ENCODE measurements around the gene UCN2.
"Not testable (repeated sequence)": the region's sequence is repeated elsewhere in the genome, so short reads cannot be mapped to it uniquely, and the experiment has no call there.

UCN2 gene

DNA sequence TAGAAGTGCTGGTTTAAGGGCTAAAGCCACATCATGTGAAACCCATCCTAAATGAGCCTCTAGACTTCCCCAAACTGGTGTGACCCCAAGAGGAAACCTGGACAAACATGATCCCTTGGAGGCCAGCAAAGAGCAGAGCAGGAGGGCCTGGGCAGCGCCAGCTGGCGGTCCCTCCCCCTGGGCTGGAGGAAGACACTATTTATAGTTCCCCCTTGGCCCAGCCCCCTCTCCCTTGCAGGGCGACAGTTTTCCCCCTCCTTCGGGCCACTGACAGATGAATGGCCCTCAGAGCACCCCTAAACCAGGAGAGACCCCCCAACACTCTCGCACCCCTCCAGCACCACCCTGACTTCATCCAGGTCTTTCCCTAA, 2.9 kb downstream of the UCN2 start:
- DNase-seq: no peak

DNA sequence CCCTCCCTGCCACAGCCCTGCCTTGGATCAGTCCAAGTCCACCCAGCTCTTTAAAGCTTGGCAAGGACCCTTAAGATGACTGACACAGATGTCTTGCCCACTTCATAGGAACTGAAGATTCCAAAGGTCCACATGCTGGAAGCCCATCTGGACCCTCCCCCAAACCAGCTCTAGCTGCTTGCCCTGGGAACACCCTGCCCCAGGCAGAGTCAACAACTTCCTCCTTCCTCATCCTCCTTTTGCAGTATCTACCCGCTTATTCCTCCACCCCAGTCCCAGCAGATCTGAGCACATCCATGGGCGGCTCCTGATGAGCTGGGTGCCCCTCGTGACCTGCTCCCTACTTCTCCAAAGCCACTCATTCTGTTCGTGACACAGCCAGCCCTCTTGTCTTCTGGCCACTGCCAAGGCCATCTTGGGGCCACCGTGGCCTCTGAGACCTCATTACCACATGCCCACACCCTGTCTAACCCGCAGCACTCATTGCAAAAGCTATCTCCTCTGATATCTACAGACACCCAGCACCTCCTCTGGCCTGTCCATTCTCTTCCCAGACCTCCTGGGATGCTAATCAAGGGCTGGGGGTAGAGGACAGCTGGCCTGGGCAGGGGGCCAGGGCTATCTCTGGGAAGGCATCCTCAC, 5.0 kb downstream of the UCN2 start:
- no peak for DNase-seq

DNA sequence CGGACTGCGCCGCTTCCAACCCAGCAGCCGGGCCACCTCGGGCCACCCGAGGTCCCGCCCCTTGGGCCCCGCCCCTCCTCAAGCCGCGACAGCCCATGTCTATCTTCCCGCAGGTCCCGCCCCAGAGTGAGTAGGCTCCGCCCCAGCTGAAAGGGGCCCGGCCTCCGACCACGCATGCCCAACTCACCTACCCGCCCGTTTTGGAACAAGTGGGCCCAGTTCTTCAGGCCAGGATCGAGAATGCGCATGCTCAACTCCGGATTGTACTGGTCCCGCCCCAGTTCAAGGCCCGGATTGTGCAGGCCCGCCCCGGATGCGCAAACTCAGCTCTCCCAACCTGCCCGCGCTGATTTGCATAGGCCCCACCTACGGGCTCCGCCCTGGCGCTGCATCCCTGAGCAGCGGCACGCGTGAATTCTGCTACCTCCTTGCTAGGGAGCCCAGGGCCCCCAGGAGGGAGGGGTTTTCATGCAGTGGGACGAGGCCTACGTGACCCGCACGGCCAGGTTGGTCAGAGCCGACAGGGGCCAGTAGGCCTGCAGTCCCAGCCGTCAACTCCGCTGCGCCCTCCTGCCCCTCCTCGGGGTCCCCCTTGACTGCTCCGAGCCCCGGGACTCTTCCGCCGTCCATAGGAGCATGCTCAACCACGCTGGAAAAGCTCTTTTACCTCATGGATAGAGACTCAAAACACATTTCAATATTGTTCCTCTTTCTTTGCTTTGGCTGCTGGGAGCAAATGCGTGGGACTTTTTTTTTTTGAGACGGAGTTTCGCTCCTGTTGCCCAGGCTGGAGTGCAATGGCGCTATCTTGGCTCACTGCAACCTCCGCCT, 6.6 kb downstream of the UCN2 start, which contains the start of gene PFKFB4:
Gene PFKFB4, minus strand, starts transcription at position 8 of the 831 bp plus-strand sequence. CDS start 26 bp downstream, outside the sequence.
- DNase-seq: peak; percentile 93

DNA sequence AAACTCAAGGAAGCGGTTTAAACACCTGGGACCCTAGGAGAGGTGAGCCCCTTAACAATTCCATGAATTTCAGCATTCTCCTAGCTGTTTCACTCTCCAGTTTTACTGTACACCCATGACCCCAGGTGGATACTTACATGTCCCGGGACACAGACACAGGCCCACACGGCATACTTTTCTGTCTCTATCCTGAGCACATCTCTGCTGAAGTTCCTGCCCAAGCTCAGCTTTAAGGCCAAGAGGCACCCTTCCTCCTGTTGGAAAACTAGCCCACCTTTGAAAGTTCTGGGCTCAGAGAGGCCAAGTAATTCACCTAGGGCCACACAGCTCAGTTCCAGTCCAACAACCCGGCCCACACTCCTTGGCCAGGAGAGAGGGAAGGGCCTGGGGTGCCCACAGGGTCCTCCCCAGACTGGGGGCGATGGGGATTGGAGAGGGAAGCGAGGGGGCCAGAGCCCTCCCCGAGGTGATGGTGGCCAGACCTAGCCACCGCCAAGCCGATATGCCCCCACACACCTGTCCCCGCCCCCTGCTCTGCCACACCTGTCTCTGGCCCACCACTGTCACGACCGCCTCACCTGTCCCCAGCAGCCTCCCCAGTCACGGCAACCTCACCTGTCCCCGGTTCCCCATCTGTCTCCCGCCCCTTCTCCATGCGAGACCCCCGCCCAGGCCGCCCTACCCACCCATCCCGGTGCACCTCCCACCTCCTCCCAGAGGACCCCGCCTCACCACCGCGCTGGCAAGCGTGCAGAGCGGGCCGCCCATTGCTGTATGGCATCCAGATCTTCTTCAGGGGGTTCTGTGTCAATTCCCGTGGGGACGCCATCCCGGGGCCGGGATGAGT, 7.4 kb downstream of the UCN2 start:
- no peak for DNase-seq

DNA sequence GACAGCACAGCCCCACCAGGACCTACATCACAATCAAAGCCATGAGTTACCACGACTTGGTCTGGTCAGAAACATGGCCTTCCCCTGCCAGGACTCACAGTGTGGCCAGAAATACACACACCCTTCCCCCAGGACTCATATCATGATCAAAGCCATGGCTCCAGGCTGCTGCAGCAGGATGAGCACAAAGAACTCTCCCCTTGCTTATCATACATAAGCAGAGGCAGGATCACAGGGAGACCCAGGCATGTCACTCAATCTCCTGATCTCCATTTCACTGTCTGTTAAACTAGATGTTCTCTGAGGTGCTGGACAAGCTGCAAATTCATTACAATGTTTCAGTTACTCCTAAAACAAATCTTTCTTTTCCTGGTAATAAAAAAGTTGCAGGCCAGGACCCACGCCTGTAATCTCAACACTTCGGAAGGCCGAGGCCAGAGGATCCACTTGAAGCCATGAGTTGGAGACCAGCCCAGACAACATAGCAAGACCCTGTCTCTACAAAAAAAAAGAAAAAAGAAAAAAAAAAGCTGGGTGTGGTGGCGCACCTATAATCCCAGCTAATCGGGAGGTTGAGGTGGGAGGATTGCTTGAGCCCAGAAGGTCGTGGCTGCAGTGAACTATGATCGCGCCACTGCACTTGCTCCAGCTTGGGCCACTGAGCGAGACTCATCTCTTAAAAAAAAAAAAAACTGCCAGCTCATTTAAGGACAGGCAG, 8.2 kb downstream of the UCN2 start:
- no peak for DNase-seq

DNA sequence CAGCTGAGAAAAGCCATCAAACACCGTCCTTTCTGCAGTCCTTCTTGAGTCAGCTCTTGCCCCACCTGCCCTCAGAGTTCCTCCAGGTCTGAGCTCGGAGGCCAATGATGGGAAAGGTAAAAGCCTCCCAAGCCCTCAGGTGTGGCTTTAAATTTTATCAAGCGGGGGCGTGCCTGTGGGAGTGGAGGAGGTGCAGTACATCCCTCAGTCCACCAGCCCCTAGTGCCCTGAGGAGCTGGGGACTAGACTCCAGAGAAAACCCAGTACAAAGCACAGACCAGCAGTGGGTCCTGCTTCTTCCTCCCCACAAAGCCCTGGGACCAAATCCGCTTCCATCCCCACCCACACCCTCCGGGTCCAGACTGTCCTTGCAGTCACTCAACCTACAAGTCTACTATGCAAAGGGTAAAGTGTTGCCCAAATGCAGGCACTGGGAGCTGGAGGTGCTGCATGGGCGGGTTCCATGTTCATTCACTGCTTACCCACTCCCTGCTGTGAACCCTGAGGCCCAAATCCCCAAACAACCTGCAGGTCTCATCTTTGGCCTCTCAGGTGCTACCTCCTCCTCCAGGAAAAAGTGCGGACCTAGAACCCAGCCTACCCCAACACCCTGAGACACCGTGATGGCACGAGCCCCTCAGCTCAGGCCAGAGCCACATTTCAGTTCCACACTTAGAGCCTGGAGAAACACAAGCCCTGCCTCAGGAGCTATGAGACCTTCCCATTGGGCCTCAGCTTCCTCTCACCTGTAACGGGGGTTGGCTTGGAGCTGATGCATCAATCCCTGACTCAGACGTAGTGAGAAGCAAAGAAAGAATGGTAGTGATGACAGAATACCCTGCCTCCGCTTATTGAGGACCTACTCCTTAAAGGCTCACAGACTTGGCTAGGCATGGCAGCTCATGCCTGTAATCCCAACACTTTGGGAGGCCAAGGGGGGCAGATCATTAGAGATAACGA, 9.4 kb downstream of the UCN2 start:
- DNase-seq: no peak

DNA sequence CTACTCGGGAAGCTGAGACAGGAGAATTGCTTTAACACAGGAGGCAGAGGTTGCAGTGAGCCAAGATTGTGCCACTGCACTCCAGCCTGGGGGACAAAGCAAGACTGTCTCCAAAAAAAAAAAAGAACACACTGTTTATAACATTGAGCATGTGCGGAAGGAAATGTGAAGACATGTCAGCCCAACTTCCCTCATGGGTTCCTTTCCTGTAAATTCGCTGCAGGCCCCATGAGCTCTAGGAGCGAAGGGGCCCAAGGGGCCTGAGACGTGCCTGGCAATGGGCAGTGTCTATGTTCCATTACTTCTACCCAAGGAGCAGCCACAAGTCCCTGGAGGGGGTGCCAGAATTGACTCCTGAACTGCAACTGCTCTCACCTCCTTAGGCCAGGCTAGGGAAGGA, 10.2 kb downstream of the UCN2 start:
- no peak for DNase-seq

DNA sequence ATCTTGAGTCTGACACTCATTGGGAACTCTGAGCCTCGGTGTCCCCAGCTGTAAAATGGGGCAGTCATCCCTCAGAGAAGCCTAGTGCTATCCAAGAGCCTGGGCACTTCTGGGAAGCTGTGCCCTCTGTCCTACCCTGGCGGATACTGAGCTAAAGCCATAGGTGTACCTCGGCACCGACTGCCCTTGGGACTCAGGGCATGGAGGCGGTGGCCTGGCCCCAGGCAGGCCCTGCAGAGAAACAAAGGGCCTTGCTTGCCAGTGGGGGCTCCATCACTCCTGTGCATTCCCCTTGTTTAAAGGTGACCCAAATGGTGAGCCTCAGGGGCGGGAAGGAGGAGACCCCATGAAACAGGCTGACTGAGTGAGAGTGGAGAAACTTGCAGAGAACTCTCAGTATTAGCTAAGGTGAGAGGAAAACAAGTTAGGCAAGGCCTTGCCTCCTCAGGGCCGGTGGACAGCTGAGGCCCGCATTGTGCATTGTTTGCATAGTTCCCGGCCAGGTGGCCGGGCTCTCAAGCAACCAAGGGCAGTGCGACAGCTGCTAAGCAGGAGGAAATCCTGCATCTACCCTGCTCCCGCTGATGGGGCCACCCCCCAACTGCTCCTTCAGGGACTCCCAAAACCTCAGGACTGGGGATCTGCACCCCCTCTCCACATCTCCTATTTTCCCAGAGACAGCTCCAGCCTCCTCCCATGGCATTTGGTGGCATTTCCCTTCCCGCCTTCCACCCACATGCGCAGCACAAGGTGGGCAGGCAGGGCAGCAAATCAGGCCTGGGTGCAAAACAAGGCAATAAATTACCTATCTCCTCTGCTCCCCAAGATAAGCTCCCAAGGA, 11.2 kb downstream of the UCN2 start:
- no peak for DNase-seq

DNA sequence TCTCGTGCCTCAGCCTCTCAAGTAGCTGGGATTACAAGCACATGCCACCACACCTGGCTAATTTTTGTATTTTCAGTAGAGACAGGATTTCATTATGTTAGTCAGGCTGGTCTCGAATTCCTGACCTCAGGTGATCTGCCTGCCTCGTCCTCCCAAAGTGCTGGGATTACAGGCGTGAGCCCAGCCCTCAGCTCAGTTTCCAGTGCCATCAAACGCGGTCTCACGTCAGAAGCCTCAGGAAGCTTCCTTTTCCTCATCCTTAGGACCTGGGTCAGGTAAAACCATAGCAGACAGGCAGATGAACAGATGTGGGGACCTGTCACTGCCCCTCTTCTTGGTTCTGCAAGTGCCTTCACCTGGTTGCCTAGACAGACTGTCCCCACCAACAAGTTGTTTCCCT, 11.9 kb downstream of the UCN2 start:
- not testable (repeated sequence) for DNase-seq

DNA sequence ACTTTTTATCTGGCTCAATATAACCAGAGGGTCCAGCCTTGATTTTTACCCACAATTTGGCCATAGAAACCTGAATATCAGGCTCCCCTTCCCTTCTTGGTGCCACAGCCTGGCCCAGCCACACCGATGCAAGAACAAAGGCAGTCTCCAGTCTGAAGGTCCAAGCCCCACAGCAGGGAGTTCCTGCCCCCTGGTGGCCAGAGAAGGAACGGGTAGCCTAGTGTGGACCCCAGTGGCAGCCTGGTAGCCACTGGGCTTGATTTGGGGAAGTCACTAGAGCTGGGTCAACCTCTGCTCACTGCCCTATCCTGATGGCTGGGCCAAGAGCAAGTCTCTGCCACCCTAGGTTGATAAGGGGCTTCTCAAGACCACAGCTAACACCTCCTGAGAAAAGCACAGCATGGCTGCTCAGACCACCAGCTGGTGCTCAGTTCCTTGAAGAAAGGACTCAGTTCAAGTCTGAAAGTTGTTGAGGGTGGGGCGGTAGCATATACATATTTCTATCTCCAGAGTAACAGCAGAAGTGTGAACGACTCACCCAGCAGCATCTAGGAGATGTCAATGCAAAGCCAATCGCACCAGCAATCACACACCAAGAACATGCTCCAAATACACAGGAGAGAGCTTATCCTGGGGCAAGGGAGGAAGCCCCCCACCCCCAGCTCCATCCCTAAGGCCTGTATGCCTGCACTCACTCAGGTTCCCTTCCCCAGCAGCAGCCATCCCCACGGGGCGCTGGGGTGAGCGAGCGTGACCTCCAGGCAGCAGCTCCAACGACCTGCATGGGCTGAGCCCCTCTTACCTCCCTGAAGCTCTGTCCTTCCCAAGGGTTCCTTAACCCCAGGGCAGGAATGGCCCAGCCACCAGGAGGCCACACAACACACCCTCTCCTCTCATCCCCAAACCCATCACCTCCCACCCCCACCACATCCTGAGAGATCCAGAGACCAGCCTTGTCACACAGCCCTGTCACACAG, 14.6 kb downstream of the UCN2 start:
- no peak for DNase-seq

DNA sequence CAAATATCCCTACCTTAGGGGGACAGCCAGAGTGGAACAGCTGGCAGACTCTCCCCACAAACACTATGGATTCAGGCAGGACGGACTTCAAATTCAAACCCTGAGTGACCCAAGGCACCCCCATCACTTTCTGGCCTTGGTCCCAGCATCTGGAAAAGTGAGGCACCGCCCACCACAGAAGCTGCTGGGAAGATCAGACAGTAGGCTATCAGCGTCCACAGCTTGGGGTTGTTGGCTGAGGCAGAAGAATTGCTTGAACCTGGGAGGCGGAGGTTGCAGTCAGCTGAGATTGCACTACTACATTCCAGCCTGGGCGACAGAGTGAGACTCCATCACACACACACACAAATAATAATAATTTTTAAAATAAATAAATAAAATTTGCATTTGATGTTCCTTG, 15.5 kb downstream of the UCN2 start:
- no peak for DNase-seq

DNA sequence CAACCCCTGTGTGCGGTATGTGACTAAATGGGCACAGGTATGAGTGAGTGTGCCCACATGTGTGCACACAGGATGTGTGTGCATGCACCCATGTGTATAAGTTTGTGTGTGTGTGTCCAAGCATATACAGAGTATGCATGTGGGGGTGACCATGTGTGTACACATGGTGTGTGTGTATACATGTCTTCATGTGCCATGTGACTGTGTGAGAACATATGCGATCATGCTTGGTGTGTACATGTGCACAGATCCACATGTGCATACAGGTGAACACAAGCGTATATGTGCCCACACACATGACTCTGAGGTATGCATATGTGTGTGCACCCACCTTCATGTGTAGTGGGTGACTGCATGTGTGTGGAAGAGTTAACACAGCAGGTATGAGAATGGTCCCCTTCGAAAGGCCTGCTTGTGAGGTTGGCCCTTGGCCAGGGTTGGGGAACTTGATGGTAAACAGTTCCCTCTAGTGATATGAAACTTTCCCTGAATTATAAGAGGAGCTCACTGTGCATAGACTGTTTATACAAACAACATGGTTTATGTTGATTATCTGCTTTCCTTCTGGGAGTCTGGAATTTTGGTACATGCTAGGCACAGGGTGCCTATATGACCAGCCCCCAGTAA, 17.3 kb downstream of the UCN2 start:
- no peak for DNase-seq

DNA sequence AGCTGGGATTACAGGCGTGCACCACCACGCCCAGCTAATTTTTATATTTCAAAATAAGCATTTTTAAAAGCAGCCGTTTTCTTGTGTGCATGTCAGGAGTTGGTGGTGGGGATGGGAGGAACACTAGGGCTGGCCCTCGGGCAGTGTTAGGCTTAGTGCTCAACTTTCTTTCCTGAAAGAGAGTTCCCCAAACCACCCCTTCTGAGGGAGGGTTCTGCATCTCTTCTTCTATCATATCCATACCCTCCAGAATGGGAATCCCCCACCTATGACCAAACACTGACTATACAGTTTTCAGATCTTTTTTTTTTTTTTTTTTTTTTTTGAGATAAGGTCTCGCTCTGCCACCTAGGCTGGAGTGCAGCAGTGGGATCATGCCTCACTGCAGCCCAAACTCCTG, 19.4 kb downstream of the UCN2 start:
- DNase-seq: no peak

DNA sequence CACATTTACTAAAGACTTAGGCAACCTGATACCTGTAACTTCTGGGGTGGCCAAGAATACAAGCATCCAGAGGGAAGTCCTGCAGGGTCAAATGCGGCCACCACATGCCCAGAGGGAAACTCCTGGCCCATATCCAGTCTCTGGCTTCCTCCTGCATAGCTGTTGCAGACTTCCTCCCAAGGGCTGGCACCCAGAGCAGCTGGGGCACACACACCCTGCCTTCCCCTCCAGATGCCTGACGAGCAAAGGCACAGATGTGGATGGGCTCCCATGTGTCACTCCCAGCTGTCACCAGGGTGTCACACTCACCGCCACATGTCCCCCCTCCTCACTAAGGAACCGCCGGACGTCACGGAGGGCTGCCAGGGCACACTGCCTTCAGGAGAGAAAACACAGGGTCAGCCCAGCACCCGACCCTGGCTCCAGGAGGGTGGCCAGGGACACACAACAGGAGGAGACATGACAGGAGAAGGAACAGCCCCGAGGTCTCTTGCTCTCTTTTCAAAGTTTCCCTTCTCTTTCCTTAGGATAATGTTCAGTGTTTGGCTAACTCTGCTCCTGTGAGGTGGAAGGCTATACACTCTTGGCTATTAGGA, 20.2 kb downstream of the UCN2 start:
- peak; percentile 70 for DNase-seq

DNA sequence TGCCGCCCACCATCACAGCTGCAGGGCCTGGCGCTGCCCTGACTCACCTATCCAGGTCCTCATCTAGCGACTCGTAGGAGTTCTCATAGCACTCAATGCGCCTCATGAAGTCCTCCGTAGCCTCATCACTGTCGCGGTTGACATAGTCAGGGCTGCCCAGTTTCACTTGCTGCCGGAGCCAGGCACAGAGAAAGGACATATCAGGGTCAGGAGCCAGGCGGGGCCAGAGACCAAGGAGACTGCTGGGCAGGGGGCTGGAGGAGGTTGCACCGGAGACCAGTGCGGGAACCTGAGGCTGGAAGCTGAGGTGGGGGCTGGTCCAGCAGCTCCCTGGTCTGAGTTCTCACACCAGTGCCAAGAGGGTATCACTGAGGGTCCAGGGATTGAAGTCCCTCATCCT, 25.1 kb downstream of the UCN2 start:
- no peak for DNase-seq

DNA sequence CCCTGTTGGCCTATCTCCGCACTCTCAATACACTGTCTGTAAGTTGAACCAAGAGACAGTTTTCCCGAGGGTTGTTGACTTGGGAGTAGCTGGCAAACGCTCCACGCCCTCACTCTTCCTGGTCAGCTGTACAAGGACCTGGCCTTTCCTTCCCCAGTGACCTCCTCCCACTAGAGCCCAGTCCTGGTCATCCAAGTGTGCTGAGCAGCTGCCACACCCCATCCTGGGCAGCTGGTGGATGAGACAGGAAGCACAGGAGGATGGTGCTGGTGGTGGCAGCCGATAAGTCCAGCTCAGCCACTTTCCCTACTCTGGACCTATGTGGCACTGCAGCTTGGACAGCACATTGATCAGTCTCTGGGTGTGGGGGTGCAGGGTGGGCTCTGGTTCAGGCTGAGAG, 26.8 kb downstream of the UCN2 start:
- DNase-seq: no peak

DNA sequence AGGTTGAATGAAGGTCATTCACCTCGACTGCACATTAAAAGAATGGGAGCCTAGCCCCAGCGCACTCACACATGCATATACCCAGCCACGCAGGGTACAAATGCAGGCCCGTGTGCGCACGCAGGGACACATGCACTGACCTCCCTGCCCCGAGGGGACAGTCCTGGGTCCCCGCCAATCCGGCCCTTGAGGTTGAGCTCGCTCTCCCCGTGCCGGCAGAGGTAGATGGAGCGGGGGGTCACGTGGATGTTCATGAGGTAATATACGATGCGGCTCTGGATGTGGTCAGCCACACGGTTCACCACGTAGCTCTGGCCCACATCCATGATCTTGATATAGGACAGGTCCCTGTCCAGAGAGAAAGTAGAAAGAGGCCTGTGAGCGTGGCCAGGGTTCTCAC, 27.5 kb downstream of the UCN2 start:
- DNase-seq: no peak

DNA sequence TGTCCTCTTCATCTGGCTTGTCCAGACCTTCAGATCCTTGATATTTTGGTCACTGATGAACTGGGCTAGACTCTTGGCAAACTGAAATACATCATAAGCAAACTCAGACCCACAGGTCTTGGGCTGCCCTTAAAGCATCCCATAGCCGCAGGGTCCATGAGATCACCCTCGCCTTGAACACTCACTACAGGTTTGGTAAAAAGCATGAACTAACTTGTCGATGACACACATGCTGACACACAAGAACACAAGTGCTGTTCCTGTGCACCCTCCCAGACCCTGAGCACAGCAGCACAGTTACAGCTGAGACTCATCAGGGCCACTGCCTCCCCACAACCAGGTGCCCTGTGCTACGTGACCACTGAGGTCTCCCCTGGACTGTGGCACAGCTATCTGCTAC, 28.0 kb downstream of the UCN2 start:
- no peak for DNase-seq

DNA sequence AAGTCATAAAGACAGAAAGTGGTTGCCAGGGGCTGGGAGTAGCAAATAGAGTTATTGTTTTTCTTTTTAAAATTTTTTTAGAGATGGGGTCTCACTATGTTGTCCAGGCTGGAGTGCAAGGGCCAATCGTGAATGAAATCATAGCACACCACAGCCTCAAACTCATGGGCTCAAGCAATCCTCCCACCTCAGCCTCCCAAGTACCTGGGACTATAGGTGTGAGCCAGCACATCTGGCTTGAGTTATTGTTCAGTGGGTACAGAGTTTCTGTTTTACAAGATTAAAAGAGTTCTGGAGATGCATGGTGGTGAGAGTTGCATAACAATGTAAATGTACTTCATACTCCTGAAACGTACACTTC, 30.6 kb downstream of the UCN2 start:
- DNase-seq: no peak

Measured in DMS 273 treated with DMSO at 0.1 percent for 48 hours (cell line).